KMS-11 (cell line): ENCODE data around the gene METTL15.
"Not testable (repeated sequence)": the region's sequence is repeated elsewhere in the genome, so short reads cannot be mapped to it uniquely, and the experiment has no call there.

ENCODE experiments used
- H2AFZ ChIP-seq: fragments of 200-600 bp; sonication (generic); 2 replicates; pipeline ENCODE4 v1.6.1; 2016; ENCODE audit warnings: antibody characterized with exemption, mixed run types, low read depth
- H3K27ac ChIP-seq: fragments of 200-600 bp; sonication (generic); 2 replicates; pipeline ENCODE4 v1.6.1; 2016; ENCODE audit warnings: mild to moderate bottlenecking, mixed run types
- H3K27me3 ChIP-seq: fragments of 200-600 bp; sonication (generic); 2 replicates; pipeline ENCODE4 v1.6.1; 2017; ENCODE audit warnings: mild to moderate bottlenecking, low read depth, mixed run types, moderate library complexity; ENCODE audit not compliant: insufficient read depth
- H3K36me3 ChIP-seq: fragments of 200-600 bp; sonication (generic); 2 replicates; pipeline ENCODE4 v1.6.1; 2017; ENCODE audit warnings: mild to moderate bottlenecking, mixed run types; ENCODE audit not compliant: insufficient read depth
- H3K4me1 ChIP-seq: fragments of 200-600 bp; sonication (generic); 2 replicates; pipeline ENCODE4 v1.6.1; 2016; ENCODE audit warnings: mild to moderate bottlenecking, low read depth, mixed run types; ENCODE audit not compliant: poor library complexity, severe bottlenecking
- H3K4me2 ChIP-seq: fragments of 200-600 bp; sonication (generic); 2 replicates; pipeline ENCODE4 v1.7.0; 2016; ENCODE audit warnings: mild to moderate bottlenecking, mixed run types
- H3K4me3 ChIP-seq: fragments of 200-600 bp; sonication (generic); IDR thresholded peaks from 2 replicates; pipeline ENCODE4 v1.6.1; 2017; ENCODE audit warnings: low read depth, low read length, mixed read lengths; ENCODE audit not compliant: insufficient read depth
- H3K79me2 ChIP-seq: fragments of 200-600 bp; sonication (generic); 2 replicates; pipeline ENCODE4 v1.6.1; 2016; ENCODE audit warnings: low read depth, mixed run types; ENCODE audit not compliant: insufficient read depth
- H3K9ac ChIP-seq: fragments of 200-600 bp; sonication (generic); 2 replicates; pipeline ENCODE4 v1.6.1; 2016; ENCODE audit warnings: mild to moderate bottlenecking, mixed run types
- H4K20me1 ChIP-seq: fragments of 200-600 bp; sonication (generic); 2 replicates; pipeline ENCODE4 v1.6.1; 2016; ENCODE audit warnings: mild to moderate bottlenecking, mixed run types; ENCODE audit not compliant: insufficient read depth
- CTCF ChIP-seq: fragments of 200-600 bp; sonication (generic); conservative IDR thresholded peaks from 2 replicates; pipeline ENCODE4 v1.6.1; 2017; ENCODE audit warnings: low read depth, mild to moderate bottlenecking, antibody characterized with exemption, low read length, moderate library complexity, mixed read lengths

METTL15 gene

GRCh38 chr11:28100665-28101064 lies 7.5 kb upstream of the METTL15 start:
- H3K79me2 ChIP-seq: peaks cover 59% of the 10 kb centered on the region
- no peaks in the 10 kb centered on the region for H4K20me1 ChIP-seq
- no peak overlapping the region for H3K4me3 ChIP-seq
- no peak overlapping the region for H3K27ac ChIP-seq
- H3K27me3 ChIP-seq: no peaks in the 10 kb centered on the region
- H3K4me1 ChIP-seq: peaks cover 12% of the 10 kb centered on the region
- TF ChIP-seq CTCF: no peak
- H3K9ac ChIP-seq: no peak overlapping the region
- H2AFZ ChIP-seq: no peak overlapping the region
- no peaks in the 10 kb centered on the region for H3K36me3 ChIP-seq
- no peak overlapping the region for H3K4me2 ChIP-seq

- H3K27ac ChIP-seq, H3K4me3 ChIP-seq, H3K4me2 ChIP-seq, H3K36me3 ChIP-seq, H4K20me1 ChIP-seq, H2AFZ ChIP-seq, H3K9ac ChIP-seq, H3K27me3 ChIP-seq: not testable (repeated sequence)
- H3K79me2 ChIP-seq: peaks cover 75% of the 10 kb centered on the region
- H3K4me1 ChIP-seq: peaks cover 26% of the 10 kb centered on the region
These were observed 5.9 kb upstream of the METTL15 start for GRCh38 chr11:28102300-28102699.

- peaks cover 36% of the 10 kb centered on the region for H3K4me1 ChIP-seq
- no peak overlapping the region for H3K27ac ChIP-seq
- no peaks in the 10 kb centered on the region for H4K20me1 ChIP-seq
- H3K9ac ChIP-seq: no peak overlapping the region
- H3K4me2 ChIP-seq: no peak overlapping the region
- no peak for TF ChIP-seq CTCF
- H2AFZ ChIP-seq: no peak overlapping the region
- H3K79me2 ChIP-seq: peaks cover 70% of the 10 kb centered on the region
- no peaks in the 10 kb centered on the region for H3K27me3 ChIP-seq
- no peaks in the 10 kb centered on the region for H3K36me3 ChIP-seq
- no peak overlapping the region for H3K4me3 ChIP-seq
These were observed 3.8 kb upstream of the METTL15 start for GRCh38 chr11:28104425-28104824.

- Histone ChIP-seq H3K36me3 (no peaks in the 10 kb centered on the region), H3K27me3 (no peaks in the 10 kb centered on the region), H3K9ac (no peak overlapping the region), H3K79me2 (peaks cover 70% of the 10 kb centered on the region), H3K4me3 (no peak overlapping the region), H4K20me1 (no peaks in the 10 kb centered on the region), H3K4me2 (no peak overlapping the region; the same call in 1 of the 2 replicates), H3K27ac (no peak overlapping the region), H2AFZ (no peak overlapping the region), H3K4me1 (peaks cover 41% of the 10 kb centered on the region)
- TF ChIP-seq CTCF: no peak
These were observed 3.2 kb upstream of the METTL15 start for GRCh38 chr11:28104984-28105383.

- Histone ChIP-seq H2AFZ (no peak overlapping the region), H3K9ac (no peak overlapping the region), H3K27me3 (no peaks in the 10 kb centered on the region), H3K36me3 (no peaks in the 10 kb centered on the region), H3K4me2 (peak overlapping the region; percentile 79), H3K27ac (no peak overlapping the region), H3K4me3 (no peak overlapping the region), H3K4me1 (peaks cover 42% of the 10 kb centered on the region), H4K20me1 (no peaks in the 10 kb centered on the region), H3K79me2 (peaks cover 70% of the 10 kb centered on the region)
- no peak for TF ChIP-seq CTCF
These were observed 2.3 kb upstream of the METTL15 start for GRCh38 chr11:28105869-28106268.
